Upper lobe of left lung (tissue), 4 donors: ENCODE measurements around the gene BCAS4.

ENCODE experiments used
- POLR2AphosphoS5 ChIP-seq, 2 donors: sonication (generic); formaldehyde crosslinking; IDR thresholded peaks; one replicate each; pipeline ENCODE4 v1.5.1; 2017; ENCODE audit warnings: antibody characterized with exemption in 2 of 2
- TF ChIP-seq, protein P1 (sequence below), 6 experiments: fragments of 450-650 bp in 4 of 6; fragments of 200-600 bp in 2 of 6; sonication (generic) in 2 of 6; IDR thresholded peaks; one replicate each; pipeline ENCODE4 v1.5.1; 2016 to 2019; ENCODE audit warnings: antibody characterized with exemption in 6 of 6

DNA sequence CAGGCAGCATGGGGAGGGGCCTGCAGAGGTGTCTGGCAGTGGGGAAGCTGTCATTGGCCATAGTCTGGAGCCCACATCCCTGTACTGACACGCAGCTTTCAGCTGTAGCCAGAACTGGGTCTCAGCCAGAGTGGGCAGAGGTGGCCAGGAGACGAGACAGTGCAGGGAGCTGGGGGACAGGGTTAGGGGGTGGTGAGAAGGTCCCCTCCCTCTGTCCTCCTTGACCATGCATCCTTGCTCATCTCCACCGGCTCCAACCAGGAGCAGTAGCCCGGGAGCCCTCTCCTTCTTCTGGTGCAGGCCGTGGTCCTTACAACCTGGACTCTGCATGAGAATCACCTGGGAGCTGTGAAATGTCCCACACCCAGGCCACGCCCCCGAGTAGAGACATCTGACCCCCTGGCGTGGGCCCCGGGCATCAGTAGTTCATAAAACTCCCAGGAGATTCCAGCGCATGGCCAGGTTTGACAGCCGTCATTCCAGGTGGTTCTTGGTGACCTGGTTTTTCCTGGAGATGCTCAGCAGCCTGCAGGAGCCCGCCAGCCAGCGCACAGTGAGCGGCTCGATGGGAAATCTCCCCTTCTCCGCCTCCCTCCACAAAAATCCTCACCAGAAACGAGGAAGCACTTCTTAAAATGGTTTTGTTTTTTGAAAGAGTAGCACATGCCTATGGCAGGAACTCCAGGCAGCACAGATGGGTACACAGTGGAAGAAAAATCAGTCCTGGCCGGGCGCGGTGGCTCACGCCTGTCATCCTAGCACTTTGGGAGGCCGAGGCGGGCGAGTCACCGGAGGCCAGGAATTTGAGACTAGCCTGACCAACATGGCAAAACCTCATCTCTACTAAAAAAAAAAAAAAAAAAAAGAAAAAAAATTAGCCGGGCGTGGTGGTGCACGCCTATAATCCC is 80.2 kb downstream of the BCAS4 start:
- TF ChIP-seq, protein P1, sequence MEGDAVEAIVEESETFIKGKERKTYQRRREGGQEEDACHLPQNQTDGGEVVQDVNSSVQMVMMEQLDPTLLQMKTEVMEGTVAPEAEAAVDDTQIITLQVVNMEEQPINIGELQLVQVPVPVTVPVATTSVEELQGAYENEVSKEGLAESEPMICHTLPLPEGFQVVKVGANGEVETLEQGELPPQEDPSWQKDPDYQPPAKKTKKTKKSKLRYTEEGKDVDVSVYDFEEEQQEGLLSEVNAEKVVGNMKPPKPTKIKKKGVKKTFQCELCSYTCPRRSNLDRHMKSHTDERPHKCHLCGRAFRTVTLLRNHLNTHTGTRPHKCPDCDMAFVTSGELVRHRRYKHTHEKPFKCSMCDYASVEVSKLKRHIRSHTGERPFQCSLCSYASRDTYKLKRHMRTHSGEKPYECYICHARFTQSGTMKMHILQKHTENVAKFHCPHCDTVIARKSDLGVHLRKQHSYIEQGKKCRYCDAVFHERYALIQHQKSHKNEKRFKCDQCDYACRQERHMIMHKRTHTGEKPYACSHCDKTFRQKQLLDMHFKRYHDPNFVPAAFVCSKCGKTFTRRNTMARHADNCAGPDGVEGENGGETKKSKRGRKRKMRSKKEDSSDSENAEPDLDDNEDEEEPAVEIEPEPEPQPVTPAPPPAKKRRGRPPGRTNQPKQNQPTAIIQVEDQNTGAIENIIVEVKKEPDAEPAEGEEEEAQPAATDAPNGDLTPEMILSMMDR (IDR thresholded peaks at IDR 0.05) = no peak
- no peak for TF ChIP-seq POLR2AphosphoS5 (IDR thresholded peaks at IDR 0.05)
